NCI-H2227 (cell line): ENCODE results near the gene SCLT1.

Source experiments
- DNase-seq: peaks from one replicate; lab custom pipeline; 2025; ENCODE audit not compliant: unreplicated experiment; lab: John Stamatoyannopoulos, UW

The SCLT1 gene

DNA sequence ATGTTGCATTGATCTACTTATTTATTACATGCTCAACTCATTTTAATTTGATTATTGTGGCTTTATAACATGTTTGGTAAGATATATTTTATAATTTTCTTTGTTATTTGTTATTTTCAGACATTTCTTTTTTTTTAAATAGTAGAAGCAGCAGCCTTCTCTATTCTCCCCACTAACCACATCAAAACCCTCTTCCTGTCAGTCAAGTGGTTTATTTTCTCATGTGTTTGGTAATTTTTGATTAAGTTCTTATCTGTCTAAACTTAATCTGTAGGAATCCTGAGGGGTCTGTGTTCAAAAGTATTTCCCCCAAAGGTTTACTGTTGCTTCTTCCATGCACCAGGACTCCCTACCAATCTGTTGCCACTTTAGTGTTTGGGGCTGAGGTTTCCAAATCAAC is 131.9 kb downstream of the SCLT1 start:
- no peak for DNase-seq

DNA sequence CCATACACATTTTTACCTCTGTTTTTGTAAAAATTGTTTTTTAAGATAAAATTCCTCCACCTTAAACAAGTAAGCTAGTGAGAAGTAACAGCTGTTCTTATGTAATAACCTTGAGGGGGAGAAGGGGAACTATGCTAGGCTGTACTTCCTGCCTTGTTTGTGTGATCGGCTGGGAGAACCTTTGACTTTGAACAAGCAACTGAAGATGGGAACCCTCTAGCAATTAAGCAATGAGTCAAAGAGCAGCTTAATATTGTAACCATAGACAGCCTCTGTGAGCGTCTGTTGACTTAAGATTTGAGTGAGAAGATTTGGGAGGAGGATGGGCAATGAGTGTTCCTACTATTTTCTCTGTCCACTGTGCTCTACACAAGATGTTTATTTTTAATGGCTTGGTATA is 135.1 kb downstream of the SCLT1 start:
- DNase-seq, result no peak

DNA sequence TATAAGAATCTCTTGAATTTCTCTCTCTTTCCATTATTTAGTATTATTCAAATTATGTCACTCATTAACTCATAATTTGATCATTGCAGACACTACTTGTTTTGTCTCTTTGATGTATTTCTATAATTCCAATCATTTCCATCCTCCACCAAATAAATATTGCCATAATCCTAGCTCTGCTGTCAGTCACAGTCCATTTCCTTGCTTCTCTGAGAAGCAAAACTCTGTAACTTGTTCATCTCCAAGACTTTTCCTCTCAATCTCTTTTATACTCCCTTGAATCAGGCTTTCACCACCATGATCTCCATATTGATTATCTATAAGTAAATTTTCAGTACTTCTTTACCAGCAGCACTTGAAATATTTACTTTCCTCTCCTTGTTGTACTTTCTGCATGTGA is 135.9 kb downstream of the SCLT1 start:
- no peak for DNase-seq

DNA sequence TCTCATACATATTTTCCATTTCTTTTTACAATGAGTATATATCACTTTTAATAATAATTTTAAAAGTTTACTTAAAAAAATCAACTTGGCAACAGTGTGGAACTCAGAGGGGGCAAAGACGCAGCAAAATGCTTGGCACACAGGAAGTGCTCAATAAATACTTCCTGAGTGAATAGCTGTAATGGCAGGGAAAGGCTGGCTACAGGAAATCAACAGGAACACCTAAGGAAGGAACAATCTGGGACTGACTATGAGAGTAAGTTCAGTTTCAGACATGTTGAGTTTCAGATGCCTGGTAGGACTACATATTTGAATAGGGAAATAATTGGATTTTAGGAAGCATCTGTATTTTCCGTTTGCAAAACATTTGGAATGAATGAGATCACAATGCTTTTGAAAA is 137.6 kb downstream of the SCLT1 start:
- no peak for DNase-seq

DNA sequence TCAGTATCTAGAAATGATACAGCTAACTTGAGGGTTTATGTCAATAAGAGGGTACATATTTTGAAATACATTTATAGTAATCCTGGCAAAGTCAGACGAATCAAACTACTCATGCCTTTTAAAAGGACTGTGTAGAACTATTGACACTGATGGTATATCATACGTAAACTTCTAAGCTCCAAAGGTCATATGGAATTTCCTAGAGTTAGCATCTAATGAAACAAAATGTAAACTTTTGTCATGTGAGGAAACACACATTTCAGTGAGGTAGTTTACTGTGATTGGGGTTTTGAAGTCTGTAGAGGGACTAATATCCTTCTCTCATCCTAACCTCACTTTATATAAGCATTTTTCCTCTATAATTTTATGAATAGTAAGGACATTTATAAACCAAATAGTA is 138.4 kb downstream of the SCLT1 start:
- DNase-seq, result no peak

DNA sequence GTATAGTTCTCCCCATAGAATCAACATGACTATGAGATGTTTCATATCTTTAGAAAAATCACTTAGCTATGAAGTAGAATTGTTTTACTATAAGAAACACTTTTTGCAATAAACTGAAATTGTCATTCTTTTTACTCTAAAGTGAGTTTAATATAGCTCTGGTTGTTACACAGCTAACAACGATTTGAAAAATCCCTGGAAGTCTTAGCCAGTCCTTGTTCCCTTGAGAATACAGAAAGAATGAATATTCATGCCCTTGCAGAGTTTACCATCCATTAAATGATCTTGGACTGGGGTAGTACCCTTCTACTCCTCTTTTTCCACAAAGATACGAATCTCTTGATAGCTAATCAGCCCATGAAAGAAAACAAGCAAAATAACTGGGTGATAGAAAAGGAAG is 142.0 kb downstream of the SCLT1 start:
- no peak for DNase-seq

DNA sequence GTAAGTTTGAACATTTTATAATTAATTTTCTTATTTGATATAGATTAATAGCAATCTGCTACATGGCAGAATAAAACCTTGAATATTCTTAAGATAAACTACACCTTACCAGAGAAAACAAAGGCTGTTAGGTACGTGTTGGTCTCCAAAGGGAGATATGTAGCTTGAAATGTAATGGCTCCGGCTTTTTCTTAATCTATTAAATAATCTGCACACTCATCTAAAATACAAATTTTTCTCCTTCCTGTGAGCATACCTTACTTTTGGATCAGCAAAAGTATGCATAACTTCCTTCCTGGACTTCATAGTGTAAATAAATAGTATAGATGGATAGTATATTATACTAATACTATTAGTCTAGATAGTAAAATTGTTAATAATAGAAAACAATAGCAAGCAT is 142.5 kb downstream of the SCLT1 start:
- DNase-seq, result no peak

DNA sequence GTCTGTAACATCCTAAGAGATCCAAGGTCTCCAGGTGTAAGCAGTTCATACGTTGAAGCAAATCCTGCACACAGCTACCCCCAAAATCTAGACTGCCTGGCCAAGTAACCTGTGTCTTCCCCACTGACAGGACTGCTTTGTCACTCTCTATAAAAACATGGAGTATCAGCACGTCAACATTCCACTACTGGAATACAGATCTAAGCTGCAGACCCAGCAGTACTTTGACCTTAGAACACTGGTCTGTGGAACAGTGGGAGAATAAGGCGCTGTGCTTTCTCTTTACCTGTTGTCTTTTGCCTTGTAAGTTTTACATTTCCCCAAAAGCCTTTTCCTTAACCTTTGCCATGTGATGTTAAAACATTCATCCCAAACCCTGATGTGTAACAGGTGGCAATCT is 146.4 kb downstream of the SCLT1 start:
- DNase-seq, result no peak

DNA sequence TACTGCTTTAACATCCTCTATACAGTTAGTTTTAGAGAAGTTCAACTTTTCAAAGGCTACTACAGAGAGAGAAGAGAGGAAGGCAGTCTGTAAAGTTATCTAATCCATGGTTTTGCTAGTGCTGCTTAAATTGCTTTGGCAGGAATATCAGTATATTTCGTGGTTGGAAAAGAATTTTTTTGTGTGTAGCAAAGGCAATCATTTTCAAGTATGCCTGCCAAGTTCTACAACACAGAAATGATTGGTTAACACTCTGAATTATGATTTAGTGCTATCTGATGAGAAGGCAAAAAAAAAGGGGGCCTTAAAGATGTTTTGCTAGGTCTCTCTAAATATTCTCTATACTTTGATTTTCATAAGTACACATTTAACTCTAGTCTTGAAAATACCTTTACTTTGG is 150.7 kb downstream of the SCLT1 start:
- no peak for DNase-seq

DNA sequence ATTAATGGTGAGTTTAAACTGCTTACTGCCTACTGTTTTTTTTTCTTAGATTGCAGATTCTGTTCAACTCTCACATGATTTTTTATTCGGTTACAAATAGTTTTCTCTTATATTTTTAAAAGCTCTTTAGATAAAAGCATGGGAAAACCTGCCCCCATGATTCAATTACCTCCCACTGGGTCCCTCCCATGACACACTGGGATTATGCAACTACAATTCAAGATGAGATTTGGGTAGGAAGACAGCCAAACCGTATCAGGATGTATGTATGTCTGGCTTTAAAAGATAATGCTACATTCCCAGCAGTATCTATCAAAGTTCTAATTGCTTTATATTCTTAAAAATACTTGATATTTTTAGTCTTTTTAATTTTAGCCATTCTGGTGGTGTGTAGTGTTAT is 152.4 kb downstream of the SCLT1 start:
- DNase-seq, result no peak

DNA sequence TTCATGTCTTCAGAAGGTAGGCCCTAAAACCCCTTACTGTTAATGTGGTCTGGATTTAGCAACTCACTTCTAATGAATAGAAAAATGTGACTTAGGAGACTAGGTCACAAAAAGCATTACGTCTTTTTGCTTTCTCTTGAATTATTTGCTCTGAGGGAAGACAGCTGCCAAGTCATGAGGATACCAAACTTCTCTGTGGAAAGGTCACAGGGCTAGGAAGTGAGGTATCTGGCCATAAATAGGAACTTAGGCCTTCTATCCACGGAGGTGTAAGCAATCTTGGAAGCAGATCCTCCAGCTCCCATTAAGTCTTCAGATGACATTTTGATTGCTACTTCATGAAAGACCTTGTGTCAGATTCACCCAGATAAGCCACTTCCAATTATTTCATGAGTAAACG is 163.3 kb downstream of the SCLT1 start:
- DNase-seq, result no peak

DNA sequence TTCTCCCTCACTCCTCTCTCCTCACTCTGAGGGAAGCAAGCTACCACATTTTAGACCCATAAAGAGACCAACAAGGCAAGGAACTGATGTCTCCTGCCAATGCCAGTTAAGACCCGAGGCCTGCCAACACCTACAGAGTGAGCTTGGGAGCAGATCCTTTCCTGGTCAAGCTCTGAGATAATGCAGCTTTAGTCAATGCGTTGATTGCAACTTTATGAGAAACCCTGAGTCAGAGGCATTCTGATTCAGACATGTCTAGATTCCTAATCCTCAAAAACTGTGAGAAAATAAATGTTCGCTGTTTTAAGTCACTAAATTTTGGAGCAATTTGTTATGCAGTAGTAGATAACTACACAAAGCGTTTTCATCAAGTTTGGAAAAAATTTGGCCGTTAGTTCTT is 168.4 kb downstream of the SCLT1 start:
- no peak for DNase-seq

DNA sequence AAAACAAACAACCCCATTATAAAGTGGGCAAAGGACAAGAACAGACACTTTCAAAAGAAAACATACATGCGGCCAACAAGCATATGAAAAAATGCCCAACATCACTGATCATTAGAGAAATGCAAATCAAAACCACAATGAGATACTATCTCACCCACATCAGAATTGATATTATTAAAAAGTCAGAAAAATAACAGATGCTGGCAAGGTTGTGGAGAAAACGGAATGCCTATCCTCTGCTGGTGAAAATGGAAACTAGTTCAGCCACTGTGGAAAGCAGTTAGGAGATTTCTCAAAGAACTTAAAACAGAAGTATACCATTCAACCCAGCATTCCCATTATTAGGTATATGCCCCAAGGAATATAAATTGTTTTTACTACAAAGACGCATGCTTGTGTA is 171.4 kb downstream of the SCLT1 start:
- DNase-seq, result no peak

DNA sequence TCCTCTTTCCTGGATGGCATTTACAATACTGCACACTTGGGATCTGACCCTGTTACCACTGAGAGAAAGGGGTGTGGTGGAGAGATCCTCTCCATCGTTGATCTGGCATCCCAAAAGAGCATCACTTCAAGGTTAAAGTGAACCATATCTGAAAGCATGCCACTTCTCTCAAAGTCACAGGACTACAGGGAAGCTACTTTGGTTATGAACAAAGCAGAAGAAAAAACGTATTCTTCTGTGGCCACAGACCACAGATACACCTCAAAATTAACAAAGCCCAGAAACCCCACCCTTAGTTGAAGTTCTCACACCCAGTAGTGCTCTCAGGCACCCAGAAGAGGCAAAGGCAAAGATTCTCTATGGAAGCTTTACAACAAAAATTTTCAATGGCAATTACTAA is 175.6 kb downstream of the SCLT1 start:
- DNase-seq, result no peak

DNA sequence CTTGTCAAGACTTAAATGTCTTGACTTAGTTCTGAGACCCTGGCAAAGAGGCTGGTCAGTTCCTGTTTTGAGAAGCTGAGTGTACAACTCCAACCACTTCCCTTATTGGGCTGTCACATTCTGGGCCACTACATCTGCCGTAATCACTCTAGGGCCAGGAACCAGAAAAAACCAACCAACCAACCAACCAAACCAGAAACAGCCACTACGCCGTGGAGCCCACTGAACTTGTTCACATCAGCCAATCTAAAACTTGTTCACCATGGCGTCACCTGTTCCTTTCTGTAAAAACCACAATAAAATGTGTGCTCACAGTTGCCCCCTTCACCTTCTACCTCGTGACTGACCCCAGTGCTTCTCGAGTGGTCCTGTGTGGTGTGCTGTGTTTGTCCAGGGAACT is 176.5 kb downstream of the SCLT1 start:
- DNase-seq, result no peak

DNA sequence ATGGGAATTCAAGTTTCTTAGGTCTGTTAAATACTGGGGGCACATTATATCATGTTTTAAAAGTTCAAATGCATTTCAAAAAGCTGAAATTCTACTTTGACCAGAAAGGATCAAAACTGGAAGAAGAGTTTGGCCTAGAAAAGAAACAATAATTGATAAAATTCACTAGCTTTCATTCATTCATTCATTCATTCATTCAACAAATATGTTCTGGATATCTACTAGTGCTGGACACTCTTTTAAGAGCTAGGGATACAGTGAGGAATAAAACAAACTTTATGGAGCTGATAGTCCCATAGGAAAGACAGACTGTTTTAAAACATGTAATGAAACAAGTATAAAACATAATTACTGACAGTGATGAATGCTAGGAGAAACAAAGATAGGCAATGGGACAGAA is 177.8 kb downstream of the SCLT1 start:
- DNase-seq, result no peak

DNA sequence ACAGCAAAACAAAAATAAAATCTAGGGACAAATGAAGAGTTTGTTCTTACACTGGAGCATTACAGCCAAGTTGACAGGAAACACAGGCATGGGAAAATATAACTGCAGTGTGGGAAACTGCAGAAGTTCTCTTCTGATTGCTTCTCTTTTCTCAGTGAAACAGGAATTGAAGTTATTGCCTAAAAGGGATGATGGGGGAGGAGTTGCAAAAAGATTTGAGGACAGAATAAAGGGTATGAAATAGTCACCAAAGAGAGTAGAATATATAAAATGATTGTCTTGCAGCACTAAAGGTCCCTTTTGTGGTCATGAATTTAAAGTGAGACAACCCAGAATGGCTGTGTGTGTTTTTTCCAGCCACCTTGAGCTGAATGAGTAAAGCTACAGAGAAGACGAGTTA is 180.1 kb downstream of the SCLT1 start:
- DNase-seq, result no peak

DNA sequence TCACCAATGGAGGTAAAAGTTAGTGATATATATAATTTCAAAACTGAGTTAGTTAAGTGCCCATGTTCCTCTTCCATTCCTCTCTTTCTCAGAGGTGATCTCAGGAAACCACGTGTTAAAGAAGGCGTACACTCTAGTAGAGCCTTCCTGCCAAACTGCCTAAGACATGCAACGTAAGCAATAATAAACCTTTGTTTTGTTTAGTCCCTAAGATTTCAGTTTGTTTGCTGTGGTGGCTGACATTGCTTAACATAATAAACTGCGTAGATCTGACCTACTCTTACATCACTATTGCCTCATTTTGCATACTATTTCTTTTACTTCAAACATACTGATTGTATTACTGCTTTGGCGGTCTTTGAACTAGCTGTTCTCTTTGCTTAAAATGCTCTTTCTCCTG is 184.6 kb downstream of the SCLT1 start:
- no peak for DNase-seq

DNA sequence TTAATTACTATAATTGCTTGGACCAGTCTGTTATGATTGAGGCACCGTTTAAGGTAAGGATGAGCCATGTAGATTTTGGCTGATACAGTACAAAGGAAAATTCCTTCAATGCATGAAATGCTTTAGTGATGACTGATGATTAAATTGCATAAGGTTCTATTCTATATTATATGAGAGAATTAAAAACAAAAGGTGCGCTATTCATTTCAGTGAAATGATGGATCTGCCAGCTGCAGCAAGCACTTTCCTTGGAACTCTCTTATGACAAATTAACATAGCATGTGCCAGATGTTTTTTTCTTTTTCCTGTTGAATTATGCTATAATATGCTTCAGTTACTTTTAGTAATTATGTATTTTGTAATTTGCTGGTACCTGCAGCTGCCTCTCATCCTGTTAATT is 185.4 kb downstream of the SCLT1 start:
- DNase-seq, result no peak

DNA sequence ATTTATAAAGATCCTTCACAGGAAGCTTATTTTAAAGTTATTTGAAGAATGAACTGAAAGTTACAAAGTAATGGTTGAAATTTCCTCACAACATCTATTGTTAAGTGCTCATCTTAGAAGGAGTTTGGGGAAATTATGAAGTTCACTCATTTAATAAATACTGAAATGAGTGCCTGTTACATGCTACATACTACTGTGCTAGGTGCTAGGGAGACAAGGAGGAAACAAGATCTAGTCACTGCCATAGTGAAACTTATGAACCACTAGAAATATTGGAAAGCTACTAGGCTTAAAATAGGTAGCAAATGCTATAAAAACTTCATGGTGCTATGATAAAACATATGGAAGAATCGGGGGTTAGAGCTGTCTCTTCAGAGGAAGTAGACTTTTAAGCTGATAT is 186.8 kb downstream of the SCLT1 start:
- DNase-seq, result no peak

DNA sequence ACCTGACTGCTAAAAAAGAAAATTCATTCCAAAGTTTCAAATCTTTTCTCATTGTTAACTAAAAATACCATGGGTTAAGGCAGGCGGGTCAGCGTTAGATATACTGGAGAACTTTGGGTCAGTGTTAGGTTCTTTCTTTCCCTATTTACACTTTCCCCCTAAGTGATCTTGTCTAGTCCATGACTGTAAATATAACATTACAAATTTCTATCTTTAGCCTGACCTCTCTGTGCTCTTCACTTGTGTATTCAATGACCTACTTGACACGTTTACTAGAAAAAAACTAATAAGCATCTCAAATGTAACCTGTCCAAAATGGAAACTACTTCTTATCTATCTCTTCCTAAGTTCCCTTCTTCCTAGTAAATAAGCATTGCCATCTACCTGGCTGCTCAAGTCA is 188.5 kb downstream of the SCLT1 start:
- no peak for DNase-seq

DNA sequence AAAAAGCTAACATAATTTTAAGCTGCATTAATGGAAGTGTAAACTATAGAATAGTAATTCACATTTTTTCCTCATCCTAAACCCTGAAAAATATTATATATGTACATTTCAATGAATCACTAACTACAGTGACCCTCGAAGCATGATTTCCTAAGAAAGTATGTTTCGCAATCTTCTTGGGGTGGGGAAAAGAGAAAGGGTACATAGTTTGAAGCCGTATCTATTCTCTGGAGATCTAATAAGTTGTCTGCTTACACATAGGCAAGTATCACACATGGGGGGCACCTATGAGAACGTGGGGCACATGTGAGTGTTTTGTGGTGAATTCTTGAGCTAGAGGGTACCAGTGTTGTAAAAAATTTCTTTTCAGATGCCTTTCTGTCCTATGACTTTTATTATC is 212.7 kb downstream of the SCLT1 start:
- DNase-seq, result no peak

DNA sequence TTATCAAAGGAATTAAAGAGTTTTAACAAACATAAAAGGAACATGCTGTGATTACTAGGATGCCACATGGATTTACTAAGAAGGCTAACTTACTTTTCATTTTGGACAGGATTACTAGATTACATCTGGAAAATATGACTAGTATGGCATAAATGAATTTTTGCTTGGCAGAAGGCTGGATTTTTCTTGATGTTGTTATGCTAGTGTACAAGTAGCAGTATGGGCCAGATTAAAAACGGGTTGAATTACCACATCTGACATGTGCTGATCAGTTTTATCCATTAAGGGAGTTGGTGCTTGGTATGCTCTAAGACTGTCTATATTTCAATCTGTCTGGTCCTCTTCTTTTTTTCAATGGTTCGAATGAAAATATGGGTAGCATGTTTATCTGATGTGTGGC is 213.4 kb downstream of the SCLT1 start:
- no peak for DNase-seq

DNA sequence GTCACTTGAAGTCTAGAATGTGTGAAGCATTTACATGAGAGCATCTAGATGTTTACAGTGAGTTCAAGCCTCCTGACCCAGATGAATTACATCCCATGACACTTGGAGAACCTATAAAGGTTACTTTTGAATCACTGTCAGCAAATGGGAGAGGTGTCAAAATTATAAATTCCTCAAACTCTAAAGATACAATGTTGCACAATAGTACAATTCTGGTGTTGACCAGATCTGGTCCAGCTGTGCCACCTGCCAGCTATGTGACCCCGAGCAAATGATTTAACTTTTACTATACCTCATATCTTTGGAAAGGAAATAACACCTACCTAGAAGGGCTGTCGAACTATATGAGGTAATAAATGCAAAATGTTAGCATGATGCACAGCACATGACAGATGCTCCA is 214.1 kb downstream of the SCLT1 start:
- DNase-seq, result no peak
